Measurements from ENCODE around the gene C16orf78.

Gene C16orf78, protein sequence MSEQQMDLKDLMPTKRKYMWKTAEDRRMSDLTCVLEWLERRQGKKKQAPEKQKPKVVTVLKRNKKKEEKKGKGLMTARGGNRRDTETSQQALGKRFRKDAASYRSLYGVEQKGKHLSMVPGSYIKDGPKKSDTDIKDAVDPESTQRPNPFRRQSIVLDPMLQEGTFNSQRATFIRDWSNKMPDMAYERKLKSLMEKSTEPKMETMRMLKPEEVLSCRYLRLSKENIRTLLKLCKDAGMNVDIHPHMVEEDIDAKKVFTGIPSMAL

DNA sequence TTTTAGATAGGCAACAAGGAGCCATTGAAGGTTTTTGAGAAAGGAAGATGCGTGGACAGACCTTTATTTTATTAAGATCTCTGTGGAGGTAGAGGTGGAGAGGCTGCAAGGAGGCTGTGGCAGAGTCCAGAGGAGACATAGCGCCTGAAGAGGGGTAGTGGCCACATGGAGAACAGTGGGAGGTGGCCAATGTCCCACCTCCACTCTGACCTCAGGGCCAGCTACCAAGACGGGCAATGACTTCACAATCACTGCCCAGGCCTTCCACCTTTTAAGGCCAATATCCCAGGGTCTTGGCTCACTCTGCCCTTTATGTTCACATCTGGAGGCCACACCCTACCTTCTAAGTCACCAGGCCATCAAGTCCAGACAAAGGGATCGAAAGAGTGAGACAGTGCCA is at the start of gene C16orf78:
C16orf78 (plus strand) TSS at position 301 of the 400 bp plus-strand sequence. CDS start 136 bp downstream, outside the sequence.
- in situ Hi-C loops (cut with HindIII; ENCODE audit: low sequenced_read_pairs) = no loop called here
- H3K4me3 ChIP-seq (ENCODE audit: low read depth, low read length) = no peak within 1 kb of the TSS
- DNase-seq (ENCODE audit: low read depth) = no peak
- TF ChIP-seq, protein P1, sequence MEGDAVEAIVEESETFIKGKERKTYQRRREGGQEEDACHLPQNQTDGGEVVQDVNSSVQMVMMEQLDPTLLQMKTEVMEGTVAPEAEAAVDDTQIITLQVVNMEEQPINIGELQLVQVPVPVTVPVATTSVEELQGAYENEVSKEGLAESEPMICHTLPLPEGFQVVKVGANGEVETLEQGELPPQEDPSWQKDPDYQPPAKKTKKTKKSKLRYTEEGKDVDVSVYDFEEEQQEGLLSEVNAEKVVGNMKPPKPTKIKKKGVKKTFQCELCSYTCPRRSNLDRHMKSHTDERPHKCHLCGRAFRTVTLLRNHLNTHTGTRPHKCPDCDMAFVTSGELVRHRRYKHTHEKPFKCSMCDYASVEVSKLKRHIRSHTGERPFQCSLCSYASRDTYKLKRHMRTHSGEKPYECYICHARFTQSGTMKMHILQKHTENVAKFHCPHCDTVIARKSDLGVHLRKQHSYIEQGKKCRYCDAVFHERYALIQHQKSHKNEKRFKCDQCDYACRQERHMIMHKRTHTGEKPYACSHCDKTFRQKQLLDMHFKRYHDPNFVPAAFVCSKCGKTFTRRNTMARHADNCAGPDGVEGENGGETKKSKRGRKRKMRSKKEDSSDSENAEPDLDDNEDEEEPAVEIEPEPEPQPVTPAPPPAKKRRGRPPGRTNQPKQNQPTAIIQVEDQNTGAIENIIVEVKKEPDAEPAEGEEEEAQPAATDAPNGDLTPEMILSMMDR (IDR thresholded peaks at IDR 0.05; ENCODE audit: low read depth, low read length, missing control alignments) = no peak

DNA sequence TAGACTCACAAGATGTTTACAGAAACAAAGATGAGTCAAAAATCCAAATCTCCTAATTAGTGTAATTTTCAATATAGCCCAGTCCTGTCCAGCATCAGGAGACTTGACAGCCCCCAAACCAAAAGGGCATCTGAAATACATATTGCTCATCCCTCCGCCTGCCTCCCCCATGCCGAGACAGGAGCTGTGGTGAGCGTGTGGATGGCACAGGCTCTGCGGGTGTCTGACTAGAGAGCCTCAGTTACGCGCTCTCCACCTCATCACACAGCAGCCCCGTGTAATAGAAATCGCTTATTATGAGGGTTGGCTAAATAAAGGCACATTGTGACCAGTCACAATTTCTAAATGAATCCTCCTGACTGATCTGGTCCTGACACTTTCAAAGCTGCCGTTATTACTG is 48.9 kb upstream of the C16orf78 start:
- TF ChIP-seq, protein P1 (IDR thresholded peaks at IDR 0.05; ENCODE audit: low read depth, low read length, missing control alignments) = no peak
- DNase-seq (ENCODE audit: low read depth) = no peak
- in situ Hi-C loops (cut with HindIII; ENCODE audit: low sequenced_read_pairs) = no loop called here
- H3K4me3 ChIP-seq (ENCODE audit: low read depth, low read length) = no peak overlapping the region

DNA sequence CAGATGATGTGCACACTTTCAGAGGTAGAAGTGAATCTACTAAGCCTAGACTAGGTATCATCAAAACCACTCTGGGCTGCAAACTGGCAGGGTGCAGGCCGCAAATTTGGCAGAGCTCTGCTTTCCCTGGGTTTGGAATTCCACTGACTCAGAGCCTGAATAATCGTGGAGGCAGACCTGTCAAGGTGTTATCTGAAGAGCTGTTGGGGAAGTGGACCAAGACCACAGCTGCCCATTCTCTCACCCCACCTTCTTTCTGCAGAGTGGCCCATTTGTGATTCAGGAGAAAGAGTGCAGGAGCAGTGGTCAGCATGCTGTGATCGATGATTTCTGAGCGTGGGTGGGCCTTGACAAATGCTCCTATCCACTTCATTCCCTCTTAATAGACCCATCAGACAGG is 46.1 kb upstream of the C16orf78 start:
- no peak overlapping the region for H3K4me3 ChIP-seq (ENCODE audit: low read depth, low read length)
- in situ Hi-C loops (cut with HindIII; ENCODE audit: low sequenced_read_pairs) = no loop called here
- DNase-seq (ENCODE audit: low read depth) = no peak
- TF ChIP-seq, protein P1 (IDR thresholded peaks at IDR 0.05; ENCODE audit: low read depth, low read length, missing control alignments) = no peak

DNA sequence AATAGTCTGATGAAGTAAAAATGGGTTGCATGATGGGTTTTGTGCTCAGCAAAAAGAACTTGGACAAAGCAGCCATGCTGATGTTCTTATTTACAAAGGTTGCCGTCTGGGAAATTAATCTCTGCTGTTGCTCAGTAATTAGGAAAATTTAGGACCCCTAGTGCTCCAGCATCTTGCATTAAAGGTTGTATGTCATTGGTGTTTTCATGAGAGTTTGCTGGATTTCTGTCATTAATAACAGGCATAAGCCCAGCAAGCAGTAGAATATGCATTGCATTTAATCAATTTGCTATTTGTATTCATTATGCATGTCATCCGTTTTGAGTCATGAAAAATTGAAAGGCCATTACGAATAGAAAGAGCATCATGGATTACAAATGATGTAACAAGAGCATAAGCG is 45.3 kb upstream of the C16orf78 start:
- in situ Hi-C loops (cut with HindIII; ENCODE audit: low sequenced_read_pairs) = no loop called here
- TF ChIP-seq, protein P1 (IDR thresholded peaks at IDR 0.05; ENCODE audit: low read depth, low read length, missing control alignments) = no peak
- no peak overlapping the region for H3K4me3 ChIP-seq (ENCODE audit: low read depth, low read length)
- DNase-seq (ENCODE audit: low read depth) = no peak

DNA sequence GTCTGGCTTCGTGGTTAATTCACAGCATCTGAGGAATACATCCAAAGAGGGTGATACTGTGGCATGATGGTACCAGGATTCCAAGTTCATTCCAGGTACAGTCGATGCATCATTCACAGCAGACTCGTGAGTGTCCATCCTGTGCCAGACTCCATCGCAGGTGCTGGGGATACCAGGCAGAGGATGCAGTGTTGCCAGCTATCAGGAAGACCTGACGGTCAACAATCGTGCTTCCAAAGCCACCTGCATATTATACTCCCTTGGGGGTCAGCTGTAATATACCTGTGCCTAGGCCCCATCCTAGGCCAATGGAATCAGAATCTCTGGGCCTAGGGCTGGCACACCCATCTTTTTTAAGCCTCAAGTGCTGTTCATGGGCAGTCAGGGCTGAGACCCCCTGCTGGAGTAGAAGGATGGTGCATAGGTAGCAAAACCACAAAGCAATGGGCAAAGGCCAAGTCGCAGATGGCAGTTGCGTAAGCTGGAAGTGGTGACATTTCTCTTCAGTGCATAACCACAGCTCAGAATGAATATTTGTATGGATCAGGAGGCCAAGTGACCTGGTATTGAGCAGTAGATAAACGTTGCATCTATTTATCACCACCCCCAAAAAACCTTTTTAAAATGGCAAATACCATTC is 42.9 kb upstream of the C16orf78 start:
- DNase-seq (ENCODE audit: low read depth) = no peak
- in situ Hi-C loops (cut with HindIII; ENCODE audit: low sequenced_read_pairs) = no loop called here
- no peak overlapping the region for H3K4me3 ChIP-seq (ENCODE audit: low read depth, low read length)
- TF ChIP-seq, protein P1 (IDR thresholded peaks at IDR 0.05; ENCODE audit: low read depth, low read length, missing control alignments) = no peak

DNA sequence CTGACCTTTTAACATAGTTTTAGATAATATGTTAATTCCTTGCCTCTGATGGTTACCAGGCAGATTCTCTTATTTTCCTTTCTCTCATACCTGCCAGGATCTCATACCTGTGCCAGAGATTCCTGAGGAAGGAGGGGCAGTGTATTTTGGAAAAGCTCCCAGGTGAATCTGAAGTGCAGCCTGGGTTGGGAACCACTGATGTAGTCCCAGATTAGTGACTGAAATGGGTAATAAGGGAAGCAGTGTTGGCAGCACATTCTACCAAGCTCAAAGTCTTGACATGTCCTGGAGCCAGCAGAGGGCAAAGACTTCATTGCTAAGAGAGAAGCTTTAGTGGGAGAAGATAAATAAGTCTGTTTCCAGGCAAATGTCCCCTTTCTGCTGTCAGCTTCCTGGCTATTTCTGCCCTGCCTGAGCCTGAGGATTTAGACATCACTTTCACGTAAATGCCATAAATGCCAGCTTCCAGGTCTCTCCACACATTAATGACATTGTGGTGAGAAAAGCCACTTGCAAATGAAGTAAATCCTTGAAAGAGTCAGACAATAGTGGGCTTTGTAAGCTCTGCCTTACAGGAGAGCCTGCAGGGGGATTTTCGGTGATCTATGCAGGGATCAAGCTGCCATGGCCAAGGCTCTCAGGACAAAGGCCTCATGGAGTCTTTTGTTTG is 40.9 kb upstream of the C16orf78 start:
- H3K4me3 ChIP-seq (ENCODE audit: low read depth, low read length) = no peak overlapping the region
- DNase-seq (ENCODE audit: low read depth) = no peak
- TF ChIP-seq, protein P1 (IDR thresholded peaks at IDR 0.05; ENCODE audit: low read depth, low read length, missing control alignments) = no peak
- in situ Hi-C loops (cut with HindIII; ENCODE audit: low sequenced_read_pairs) = no loop called here

Measured in astrocyte of the cerebellum (primary cell).